KOPT-K1 (cell line): Measurements from ENCODE around the gene SRCIN1.

ENCODE experiments used
- H3K27ac ChIP-seq: fragments of 200-600 bp; sonication (generic); 2 replicates; pipeline ENCODE4 v1.5.1; 2016; ENCODE audit warnings: antibody characterized with exemption, mild to moderate bottlenecking, low read depth, low read length; ENCODE audit not compliant: poor library complexity, severe bottlenecking
- H3K36me3 ChIP-seq: fragments of 200-600 bp; sonication (generic); 2 replicates; pipeline ENCODE4 v1.5.1; 2017; ENCODE audit warnings: antibody characterized with exemption, mild to moderate bottlenecking, low read length, moderate library complexity; ENCODE audit not compliant: insufficient read depth
- H3K9me3 ChIP-seq: fragments of 200-600 bp; sonication (generic); 2 replicates; pipeline ENCODE4 v1.5.1; 2017; ENCODE audit warnings: antibody characterized with exemption, low read length, mild to moderate bottlenecking; ENCODE audit not compliant: insufficient read depth, poor library complexity, severe bottlenecking

SRCIN1 gene

GRCh38 chr17:38568274-38568673, 37.5 kb downstream of the SRCIN1 start:
- H3K9me3 ChIP-seq = no peaks in the 10 kb centered on the region
- no peak overlapping the region for H3K27ac ChIP-seq

GRCh38 chr17:38567350-38567749, 38.4 kb downstream of the SRCIN1 start:
- Histone ChIP-seq H3K27ac (no peak overlapping the region), H3K9me3 (no peaks in the 10 kb centered on the region), H3K36me3 (no peaks in the 10 kb centered on the region)

More at GRCh38 chr17:38568274-38568673, 37.5 kb downstream of the SRCIN1 start:
- H3K36me3 ChIP-seq = no peaks in the 10 kb centered on the region

- no peak overlapping the region for H3K27ac ChIP-seq
- H3K9me3 ChIP-seq = no peaks in the 10 kb centered on the region
- H3K36me3 ChIP-seq = no peaks in the 10 kb centered on the region
Measured at GRCh38 chr17:38566666-38567031, 39.1 kb downstream of the SRCIN1 start.

GRCh38 chr17:38565853-38566665, 39.7 kb downstream of the SRCIN1 start:
- Histone ChIP-seq H3K36me3 (no peaks in the 10 kb centered on the region), H3K27ac (no peak overlapping the region), H3K9me3 (no peaks in the 10 kb centered on the region)

GRCh38 chr17:38564869-38565268, 40.9 kb downstream of the SRCIN1 start:
- Histone ChIP-seq H3K36me3 (no peaks in the 10 kb centered on the region), H3K27ac (no peak overlapping the region), H3K9me3 (no peaks in the 10 kb centered on the region)

- Histone ChIP-seq H3K36me3 (no peaks in the 10 kb centered on the region), H3K27ac (no peak overlapping the region), H3K9me3 (no peaks in the 10 kb centered on the region)
Measured at GRCh38 chr17:38564254-38564837, 41.4 kb downstream of the SRCIN1 start.

- H3K36me3 ChIP-seq = no peaks in the 10 kb centered on the region
- no peaks in the 10 kb centered on the region for H3K9me3 ChIP-seq
- no peak overlapping the region for H3K27ac ChIP-seq
Measured at GRCh38 chr17:38563362-38564253, 42.1 kb downstream of the SRCIN1 start.

GRCh38 chr17:38562903-38563302, 42.8 kb downstream of the SRCIN1 start:
- no peaks in the 10 kb centered on the region for H3K9me3 ChIP-seq
- no peaks in the 10 kb centered on the region for H3K36me3 ChIP-seq

GRCh38 chr17:38562215-38562569, 43.6 kb downstream of the SRCIN1 start:
- H3K27ac ChIP-seq = no peak overlapping the region

More at GRCh38 chr17:38562903-38563302, 42.8 kb downstream of the SRCIN1 start:
- H3K27ac ChIP-seq = no peak overlapping the region

GRCh38 chr17:38561416-38562214, 44.1 kb downstream of the SRCIN1 start:
- Histone ChIP-seq H3K36me3 (no peaks in the 10 kb centered on the region), H3K27ac (no peak overlapping the region), H3K9me3 (no peaks in the 10 kb centered on the region)

More at GRCh38 chr17:38562215-38562569, 43.6 kb downstream of the SRCIN1 start:
- Histone ChIP-seq H3K9me3 (no peaks in the 10 kb centered on the region), H3K36me3 (no peaks in the 10 kb centered on the region)

GRCh38 chr17:38560503-38561318, 45.0 kb downstream of the SRCIN1 start:
- H3K9me3 ChIP-seq = no peaks in the 10 kb centered on the region
- no peak overlapping the region for H3K27ac ChIP-seq
- H3K36me3 ChIP-seq = no peaks in the 10 kb centered on the region

- H3K9me3 ChIP-seq = no peaks in the 10 kb centered on the region
- no peak overlapping the region for H3K27ac ChIP-seq
- no peaks in the 10 kb centered on the region for H3K36me3 ChIP-seq
Measured at GRCh38 chr17:38559880-38560230, 45.9 kb downstream of the SRCIN1 start.

- Histone ChIP-seq H3K36me3 (no peaks in the 10 kb centered on the region), H3K9me3 (no peaks in the 10 kb centered on the region), H3K27ac (no peak overlapping the region)
Measured at GRCh38 chr17:38559051-38559879, 46.5 kb downstream of the SRCIN1 start.
